Right kidney (tissue), 1 donor: ENCODE measurements around the gene SMPD4.
"Not testable (repeated sequence)": the region's sequence is repeated elsewhere in the genome, so short reads cannot be mapped to it uniquely, and the experiment has no call there.

Source experiments
- DNase-seq: peaks from one replicate; pipeline ENCODE4 v3.0.0-alpha.2; 2016

The SMPD4 gene

GRCh38 chr2:130141645-130142370 lies 39.6 kb downstream of the SMPD4 start:
- DNase-seq = not testable (repeated sequence)

- not testable (repeated sequence) for DNase-seq
These were observed 40.4 kb downstream of the SMPD4 start for GRCh38 chr2:130141002-130141401.

- DNase-seq = not testable (repeated sequence)
These were observed 40.9 kb downstream of the SMPD4 start for GRCh38 chr2:130140516-130140915.

- DNase-seq = not testable (repeated sequence)
These were observed 41.8 kb downstream of the SMPD4 start for GRCh38 chr2:130139331-130140280.

- DNase-seq = not testable (repeated sequence)
These were observed 42.6 kb downstream of the SMPD4 start for GRCh38 chr2:130138841-130139251.

GRCh38 chr2:130138326-130138725 lies 43.1 kb downstream of the SMPD4 start:
- not testable (repeated sequence) for DNase-seq

- not testable (repeated sequence) for DNase-seq
These were observed 44.3 kb downstream of the SMPD4 start for GRCh38 chr2:130137118-130137517.

GRCh38 chr2:130136546-130136945 lies 44.9 kb downstream of the SMPD4 start:
- DNase-seq = not testable (repeated sequence)

GRCh38 chr2:130135692-130136541 lies 45.5 kb downstream of the SMPD4 start:
- DNase-seq = no peak

GRCh38 chr2:130129120-130129829 lies 52.1 kb downstream of the SMPD4 start, which contains the start of gene POTEF:
Gene POTEF (minus strand): TSS chr2:130129222. CDS start chr2:130120515, 8,707 bp downstream.
- not testable (repeated sequence) for DNase-seq

- DNase-seq = not testable (repeated sequence)
These were observed 52.9 kb downstream of the SMPD4 start for GRCh38 chr2:130128464-130128863.

GRCh38 chr2:130127726-130128125 lies 53.7 kb downstream of the SMPD4 start:
- DNase-seq = not testable (repeated sequence)

- not testable (repeated sequence) for DNase-seq
These were observed 60.5 kb downstream of the SMPD4 start for GRCh38 chr2:130120924-130121323.

- peak; percentile 19 for DNase-seq
These were observed 78.6 kb downstream of the SMPD4 start for GRCh38 chr2:130102597-130103363.
